NK-92 (cell line): ENCODE data around the gene IKZF4.
"Not testable (repeated sequence)": the region's sequence is repeated elsewhere in the genome, so short reads cannot be mapped to it uniquely, and the experiment has no call there.

Experiments
- DNase-seq: peaks from one replicate; lab custom pipeline; 2025; ENCODE audit not compliant: unreplicated experiment; lab: John Stamatoyannopoulos, UW

The IKZF4 gene

DNA sequence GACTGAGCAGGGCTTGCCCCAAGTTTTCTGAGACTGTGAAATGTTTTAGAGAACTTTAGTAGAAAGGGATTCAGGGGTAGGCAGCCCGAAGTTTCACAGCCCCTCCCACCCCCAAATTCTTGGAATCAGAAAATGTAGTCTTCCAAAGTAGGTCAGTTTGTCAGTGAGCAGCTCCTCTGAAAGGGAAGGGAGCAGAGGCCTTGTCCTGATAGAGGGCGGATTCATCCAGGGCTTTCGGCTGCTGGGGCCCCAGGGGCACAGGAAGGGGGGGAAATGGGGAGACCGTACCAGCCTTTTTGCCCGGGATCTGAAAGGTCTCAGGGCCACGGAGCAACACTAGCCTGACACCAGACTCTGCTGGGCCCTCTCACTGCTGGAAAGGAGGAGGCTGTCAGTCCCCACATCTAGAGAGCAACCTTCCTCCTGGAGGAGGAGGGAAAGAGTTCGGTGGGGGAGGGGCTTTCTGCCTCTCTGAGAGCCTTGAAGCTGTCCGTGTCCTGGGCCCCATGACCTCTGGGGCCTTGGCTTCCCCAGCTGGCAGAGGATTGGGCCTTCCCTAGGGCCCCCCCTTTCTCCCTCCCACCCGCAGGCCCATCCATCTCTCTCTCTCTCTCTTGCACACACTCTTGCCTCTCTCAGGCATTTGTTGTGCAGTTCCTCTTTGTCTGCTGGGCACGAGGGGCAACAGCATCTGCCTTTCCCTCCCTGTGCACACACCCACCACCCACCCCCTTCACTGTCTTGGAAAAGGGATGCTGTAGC, at the start of gene IKZF4:
IKZF4 (plus strand) TSS at position 621 of the 762 bp plus-strand sequence. CDS start 451 bp downstream, outside the sequence.
- no peak for DNase-seq

DNA sequence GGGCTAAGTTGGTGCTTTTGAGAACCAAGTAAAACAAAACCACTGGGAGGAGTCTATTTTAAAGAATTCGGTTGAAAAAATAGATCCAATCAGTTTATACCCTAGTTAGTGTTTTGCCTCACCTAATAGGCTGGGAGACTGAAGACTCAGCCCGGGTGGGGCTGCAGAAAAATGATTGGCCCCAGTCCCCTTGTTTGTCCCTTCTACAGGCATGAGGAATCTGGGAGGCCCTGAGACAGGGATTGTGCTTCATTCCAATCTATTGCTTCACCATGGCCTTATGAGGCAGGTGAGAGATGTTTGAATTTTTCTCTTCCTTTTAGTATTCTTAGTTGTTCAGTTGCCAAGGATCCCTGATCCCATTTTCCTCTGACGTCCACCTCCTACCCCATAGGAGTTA, 48.8 kb upstream of the IKZF4 start:
- DNase-seq, result no peak

DNA sequence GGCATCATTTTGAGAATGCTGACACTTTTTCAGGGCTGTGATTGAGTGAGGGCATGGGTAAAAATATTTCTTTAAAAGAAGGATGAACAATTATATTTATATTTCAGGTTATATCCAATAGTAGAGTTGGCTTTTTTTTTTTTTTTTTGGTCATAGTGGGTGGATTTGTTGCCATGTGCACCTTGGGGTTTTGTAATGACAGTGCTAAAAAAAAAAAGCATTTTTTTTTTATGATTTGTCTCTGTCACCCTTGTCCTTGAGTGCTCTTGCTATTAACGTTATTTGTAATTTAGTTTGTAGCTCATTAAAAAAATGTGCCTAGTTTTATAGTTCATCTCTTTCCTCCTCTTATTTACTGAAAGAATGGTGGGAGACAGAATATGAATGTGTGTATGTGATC, 48.4 kb upstream of the IKZF4 start:
- no peak for DNase-seq

DNA sequence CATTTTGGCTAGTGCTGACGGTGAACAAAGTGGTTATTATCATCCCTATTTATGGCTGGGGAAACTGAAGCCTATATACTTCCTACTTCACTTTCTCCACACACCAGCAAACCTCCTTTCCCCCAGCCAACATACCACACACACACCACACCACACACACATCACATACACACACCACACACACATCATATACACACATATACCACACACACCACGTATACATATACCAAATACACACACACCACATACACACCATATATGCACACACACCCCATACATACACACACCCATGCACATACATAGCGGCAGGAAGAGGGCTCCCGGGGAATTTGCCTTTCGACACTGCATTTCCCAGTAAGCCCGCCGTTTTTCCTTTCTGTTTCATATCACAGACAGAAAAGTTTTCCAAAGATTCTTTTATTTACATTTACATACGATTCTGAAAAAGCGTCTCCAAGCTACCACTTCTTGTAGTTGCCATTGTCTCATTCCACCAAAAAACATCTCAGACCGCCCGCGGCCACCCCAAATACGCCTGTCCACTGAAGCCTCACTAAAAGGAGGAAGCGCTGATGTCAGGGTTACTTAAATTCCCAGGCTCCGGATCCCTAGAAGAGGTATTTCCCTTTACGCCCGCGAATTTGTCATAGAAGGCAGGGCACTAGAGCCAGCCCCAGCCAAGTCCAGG, 47.8 kb upstream of the IKZF4 start:
- DNase-seq, result no peak

DNA sequence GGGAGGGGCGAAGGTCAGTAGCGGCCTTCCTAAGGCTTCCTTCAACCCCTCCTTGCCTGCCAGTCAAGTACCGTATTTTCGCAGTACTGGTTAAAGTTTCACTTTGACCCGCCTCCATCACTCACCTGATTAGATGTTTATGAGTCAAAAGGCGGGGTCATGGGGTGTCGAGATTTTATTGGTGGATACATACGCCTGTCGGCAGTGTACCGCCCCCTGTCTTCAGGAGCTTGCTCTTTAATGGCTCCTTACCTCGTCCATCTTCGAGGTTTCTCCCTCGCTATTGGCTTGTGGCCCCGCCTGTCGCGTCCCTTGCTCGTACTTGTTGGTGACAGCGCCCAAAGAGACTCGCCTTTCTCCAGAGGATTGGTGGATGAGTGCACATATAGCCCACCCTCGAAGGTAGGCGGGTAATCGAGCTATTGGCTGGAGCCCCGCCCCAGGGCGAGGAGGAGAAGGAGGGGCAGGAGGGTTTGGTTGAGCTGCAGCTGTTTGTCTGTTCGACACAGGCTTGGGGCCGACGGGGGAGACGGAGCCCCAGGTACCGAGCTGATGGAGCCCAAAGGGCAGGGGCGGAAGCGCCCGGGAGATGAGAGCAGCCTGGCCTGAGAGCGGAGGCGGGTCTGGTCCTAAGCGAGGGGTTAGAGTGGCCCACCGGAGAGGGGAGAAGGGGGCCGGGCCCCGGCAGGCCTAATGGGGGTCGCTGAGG, 47.1 kb upstream of the IKZF4 start, which contains the start of gene RAB5B:
RAB5B (plus strand) TSS at position 480 of the 709 bp plus-strand sequence. CDS start 12,883 bp downstream, outside the sequence.
- peak; percentile 93 for DNase-seq

DNA sequence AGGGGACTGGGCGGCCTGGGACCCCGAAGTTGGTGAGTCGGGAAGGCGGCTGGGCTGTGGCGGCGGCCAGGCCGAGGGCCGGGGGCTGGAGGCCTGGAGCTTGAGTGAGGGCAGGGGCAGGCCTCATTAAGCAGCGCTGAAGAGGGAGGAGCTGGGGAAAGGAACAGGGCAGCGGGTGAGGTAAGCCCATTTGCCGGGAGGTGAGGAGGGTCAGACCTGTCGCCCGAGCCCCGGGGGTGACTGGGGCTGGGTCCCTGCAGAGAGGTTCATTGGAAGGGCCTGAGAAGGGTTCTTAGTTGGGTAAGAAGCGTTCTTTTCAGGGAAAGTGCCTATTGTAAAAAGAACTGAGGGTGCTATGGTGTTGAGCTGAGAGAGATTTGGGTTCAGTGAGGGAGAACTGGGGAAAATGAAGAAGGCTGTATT, 46.5 kb upstream of the IKZF4 start:
- no peak for DNase-seq

DNA sequence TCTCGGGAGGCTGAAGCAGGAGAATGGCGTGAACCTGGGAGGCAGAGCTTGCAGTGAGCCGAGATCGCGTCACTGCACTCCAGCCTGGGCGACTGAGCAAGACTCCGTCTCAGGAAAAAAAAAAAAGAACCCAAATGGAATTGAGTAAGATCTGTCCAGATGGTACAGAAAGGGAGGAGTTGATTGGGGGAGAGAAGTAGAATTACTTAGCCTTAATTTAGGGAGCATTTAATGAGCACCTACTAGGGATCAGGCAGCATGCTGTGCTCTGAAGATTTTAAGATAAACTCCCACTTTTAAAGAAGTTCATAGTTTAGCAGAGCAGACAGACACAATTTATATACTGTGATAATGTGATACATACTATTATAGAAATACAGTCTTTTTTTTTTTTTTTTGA, 42.5 kb upstream of the IKZF4 start:
- no peak for DNase-seq

DNA sequence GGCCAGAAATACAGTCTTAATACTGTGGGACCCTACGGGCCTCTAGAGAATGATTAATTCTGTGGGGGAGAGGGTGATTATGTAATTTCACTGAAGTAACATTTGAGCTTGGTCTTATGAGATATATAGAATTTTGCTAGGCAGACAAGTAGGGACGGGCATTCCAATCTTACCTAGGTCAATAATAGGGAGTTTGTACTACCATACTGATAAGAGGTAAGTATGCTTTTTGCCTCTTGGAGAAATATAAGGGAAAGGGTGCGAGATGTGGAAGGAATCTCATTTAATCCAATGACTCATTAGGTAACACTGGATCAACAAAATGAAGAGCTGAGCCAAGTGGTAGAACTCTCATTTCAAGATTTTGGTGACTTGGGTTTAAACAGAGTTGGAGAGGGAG, 41.8 kb upstream of the IKZF4 start:
- no peak for DNase-seq

DNA sequence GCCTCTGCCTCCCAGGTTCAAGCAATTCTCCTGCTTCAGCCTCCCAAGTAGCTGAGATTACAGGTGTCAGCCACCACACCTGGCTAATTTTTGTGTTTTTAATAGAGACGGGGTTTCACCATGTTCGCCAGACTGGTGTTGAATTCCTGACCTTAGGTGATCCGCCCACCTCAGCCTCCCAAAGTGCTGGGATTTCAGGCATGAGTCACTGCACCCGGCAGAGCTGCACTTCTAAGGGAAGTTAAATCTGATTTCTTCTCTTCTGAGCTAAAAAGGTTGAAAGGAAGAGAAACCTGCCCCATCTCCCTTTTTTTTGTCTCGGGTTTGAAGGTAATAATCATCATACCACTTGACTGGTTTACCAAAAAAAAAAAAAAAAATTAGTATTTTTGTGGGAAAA, 39.0 kb upstream of the IKZF4 start:
- not testable (repeated sequence) for DNase-seq

DNA sequence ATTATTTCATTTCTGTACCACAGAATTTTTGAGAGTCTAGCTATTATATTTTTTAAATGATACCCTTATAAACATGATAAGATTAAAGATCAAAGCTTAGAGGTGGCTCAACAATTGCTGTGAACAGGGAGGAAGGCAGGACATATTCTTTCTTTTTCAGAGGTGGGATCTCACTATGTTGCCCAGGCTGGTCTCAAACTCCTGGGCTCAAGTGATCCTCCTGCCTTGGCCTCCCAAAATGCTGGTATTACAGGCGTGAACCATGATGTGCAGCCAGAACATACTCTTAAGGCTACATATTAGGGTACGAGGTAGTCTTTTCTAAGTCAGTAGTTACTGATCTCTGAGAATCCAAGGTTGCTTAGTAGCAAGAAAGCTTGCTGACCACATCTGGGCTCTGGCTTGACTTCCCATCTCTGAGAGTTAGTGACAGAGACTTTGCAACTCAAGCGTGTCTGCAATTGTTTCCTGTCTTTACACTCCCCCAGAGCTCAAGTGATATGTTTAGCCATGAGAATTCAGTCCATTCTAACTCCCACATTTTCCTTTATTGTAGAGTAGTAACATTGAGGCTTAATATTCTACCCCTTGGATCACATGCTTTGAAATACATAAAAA, 38.4 kb upstream of the IKZF4 start:
- no peak for DNase-seq

DNA sequence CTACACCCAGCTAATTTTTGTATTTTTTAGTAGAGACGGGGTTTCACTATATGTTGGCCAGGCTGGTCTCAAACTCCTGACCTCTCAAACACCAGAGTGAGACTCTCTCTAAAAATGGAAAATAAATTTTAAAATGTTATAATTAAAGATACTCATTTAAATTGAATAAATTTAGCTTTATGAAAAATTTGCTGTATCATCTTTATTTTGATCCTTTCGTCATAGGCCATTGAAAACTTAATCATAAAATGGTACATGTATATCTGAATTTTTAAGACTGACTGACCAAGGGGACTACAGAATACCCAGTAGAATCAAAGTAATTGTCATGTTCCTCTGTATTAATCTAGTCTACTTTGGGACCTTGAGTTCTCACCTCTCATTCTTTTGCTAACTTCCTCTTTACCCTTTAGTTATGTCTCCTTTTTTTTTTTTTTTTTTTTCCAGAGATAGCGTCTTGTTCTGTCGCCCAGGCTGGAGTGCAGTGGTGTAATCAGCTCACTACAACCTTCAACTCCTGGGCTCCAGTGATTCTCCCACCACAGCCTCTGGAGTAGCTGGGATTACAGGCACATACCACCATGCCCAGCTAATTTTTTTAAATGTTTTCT, 37.5 kb upstream of the IKZF4 start:
- no peak for DNase-seq

DNA sequence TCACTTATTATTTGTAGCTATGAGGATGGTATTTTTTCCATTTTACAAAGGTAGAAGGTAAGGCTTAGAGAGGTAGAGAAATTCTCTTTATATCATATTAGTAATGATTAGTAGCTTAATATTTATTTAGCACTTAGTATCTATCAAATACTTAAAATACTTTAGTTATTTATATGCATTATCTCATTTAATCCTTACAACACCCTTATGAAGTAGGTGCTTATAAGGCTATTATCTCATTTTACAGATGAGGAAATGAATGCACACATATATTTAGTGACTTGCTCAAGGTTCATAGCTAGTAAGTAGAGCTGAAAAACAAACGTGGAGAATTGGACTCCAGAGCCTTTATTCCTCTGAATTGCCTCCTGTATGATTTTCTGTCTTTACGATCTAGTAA, 36.0 kb upstream of the IKZF4 start:
- no peak for DNase-seq

DNA sequence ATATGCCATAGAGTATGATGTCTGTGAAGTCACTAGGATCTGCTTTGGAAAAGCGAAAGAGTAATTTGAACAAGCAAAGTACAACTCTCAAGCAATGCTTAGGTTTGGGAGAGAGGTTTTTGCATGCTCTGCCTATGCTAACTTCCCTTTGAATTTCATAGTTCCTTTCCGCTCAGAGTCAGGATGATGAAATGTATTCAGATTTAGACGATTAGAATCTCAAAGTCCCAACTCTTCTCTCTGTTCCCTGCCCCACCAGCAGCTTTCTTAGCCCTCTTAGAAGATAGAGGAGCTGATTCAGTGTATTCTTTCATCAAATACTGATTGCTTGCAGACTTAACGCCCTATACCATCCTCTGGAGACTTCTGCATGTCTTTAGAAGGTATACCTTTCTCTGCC, 35.5 kb upstream of the IKZF4 start:
- DNase-seq, result no peak

DNA sequence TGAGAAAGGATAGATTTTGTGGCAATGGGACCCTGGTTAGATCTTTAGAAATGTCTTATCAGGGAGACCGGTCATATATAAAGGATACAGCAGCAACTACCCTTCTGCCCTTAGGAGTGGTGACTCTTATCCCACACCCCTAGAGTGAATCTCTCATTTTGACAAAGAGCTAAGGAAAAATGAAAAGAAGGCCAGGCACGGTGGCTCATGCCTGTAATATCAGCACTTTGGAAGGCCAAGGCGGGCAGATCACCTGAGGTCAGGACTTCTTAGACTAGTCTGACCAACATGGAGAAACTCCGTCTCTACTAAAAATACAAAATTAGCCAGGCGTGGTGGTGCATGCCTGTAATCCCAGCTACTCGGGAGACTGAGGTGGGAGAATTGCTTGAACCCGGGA, 34.9 kb upstream of the IKZF4 start:
- DNase-seq, result not testable (repeated sequence)

DNA sequence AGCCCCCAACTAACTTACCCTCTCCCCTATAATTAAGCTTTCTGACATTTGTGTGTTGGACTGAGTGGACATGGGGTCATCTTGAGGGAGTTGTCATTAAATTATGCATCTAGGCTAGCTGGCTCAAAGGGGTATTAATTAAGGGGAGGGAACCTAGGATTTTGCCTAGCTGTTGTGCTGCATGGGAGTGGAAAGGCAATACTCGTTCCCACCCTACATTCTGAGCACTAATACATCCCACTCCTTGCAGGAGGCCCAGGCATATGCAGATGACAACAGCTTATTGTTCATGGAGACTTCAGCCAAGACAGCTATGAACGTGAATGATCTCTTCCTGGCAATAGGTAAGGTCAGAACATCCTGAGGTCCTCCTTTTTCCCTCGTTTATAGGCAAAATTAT, 29.7 kb upstream of the IKZF4 start:
- DNase-seq, result no peak

DNA sequence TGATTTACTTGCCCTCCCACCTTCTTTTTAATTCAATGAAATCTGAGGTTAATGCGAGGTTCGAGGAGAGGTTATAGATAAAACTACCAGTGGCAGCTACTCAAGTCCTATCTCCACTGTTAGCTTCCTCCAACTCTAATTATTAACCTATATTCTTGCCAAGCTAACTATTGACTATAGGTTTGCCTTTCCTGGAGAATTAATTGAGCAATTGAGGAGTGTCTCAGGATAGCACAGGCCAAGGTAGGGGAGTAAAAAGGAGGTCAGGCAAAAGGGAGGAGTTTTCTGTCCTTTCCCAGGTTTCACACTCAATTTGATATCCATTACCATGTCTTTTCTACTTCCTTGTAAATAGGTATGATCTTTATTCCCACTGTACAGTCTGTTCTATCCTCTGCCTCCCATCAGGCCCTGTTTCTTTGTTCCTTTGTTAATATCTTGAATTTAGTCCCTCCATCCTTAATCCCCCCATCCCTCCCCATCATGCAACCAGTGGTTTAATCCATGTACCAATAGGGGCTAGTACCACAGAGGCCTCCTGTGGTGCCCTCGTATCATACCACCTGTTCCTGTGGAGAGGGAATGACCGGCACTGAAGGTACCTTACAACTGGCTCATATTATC, 27.5 kb upstream of the IKZF4 start:
- DNase-seq, result no peak

DNA sequence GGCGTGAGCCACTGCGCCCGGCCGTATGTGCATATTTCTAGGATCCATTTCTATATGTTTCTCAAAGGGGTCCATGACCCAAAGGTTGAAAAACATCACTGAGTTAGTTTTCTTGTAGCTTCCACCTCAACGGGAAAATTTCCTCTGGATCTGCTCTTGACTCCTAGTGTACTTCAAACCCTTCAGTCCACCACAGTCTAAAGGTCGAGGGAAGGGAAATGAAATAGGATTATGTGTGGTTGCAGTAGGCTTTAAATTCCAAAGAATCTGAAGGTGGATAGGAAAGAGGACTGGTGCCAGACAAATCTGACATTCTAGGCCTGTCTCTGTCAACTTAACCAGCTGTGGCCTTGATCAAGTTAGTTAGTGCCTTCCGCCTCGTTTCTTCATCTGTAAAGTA, 25.5 kb upstream of the IKZF4 start:
- DNase-seq, result no peak

DNA sequence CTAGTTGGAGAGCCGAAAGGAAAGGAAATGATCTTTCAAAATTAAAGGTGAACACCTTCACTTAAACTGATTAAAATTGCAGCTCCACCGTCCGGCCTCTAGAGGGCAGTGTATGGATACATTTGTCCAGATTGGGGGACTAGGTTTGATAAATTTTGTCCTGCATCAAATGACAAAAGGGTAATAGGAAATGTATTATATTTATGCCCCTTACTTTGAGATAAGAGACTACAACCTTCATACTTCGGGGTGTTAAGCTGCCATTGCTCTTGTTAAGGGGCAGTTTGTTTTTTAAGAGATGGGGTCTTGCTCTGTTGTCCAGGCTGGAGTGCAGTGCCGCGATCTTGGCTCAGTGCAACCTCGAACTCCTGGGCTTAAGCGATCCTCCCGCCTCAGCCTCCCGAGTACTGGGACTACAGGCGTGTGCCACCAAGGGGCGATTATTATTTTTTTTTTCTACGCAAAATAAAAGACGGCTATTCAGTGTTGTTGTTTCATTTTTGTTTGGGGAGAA, 24.6 kb upstream of the IKZF4 start:
- DNase-seq, result no peak

DNA sequence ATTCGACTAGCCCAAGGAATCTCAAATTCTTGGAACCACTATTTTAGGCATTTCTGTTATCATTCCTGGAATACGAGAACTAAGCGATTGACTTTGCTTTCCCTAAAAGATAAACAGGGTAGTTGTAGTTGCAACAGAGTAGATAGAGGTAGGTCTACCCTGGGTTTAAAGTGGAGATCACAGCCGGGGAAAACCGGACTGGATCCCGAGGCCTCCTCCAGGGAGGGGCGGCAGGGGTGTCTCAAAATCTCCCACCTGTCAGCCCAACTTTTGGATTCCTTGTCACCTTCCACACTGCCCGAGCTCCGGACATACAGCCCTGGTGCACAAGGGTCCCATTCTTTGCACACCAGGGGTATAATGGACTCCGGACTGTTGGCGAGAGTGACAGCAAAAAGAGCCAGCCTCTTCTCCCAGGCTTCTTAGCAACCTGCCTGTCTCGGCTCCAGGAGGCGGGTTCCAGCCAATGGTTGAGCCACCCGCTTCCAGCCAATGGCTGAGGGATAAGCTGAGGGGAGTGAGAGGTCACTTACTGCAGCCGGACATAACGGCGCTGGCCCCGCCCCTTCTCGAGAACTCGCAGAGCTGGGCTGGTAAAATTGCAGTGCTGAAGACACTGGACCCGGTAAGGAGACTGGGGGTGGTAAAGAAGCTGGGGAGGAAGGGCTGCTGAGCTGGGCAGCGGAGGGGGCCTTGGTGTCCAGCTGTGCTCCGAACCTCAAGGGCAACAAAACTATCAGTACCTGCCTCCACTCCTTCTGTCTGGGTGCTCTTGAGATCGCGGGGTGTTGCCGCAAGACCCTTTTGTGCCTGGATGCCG, 23.9 kb upstream of the IKZF4 start, which contains the start of gene SUOX:
SUOX (plus strand) TSS at position 562 of the 820 bp plus-strand sequence. CDS start 4,946 bp downstream, outside the sequence.
- no peak for DNase-seq
